ENCODE data around the gene PGM2. TPM values are rescaled to one million over a fixed set of nuclear protein-coding genes. Genes with fewer than 3 reads are reported as not detected.

Gene PGM2
- 6.5 and 13.4 TPM in 2 replicates for total RNA-seq

GRCh38 chr4:37826295-37827029, at the start of gene PGM2:
Gene PGM2, plus strand, starts transcription at chr4:37826686. Its CDS starts 47 bp downstream, at chr4:37826733.

GRCh38 chr4:37890801-37891259, 64.3 kb downstream of the PGM2 start, which contains the start of gene TBC1D1:
Gene TBC1D1, plus strand, starts transcription at chr4:37891084. Its CDS starts 11,012 bp downstream, at chr4:37902096.

Other genes with a start within 250 kb of the PGM2 start
- 56.0 and 64.6 TPM in 2 replicates for gene RELL1, start 140.3 kb upstream of the PGM2 start, total RNA-seq
- gene TBC1D1, start 64.4 kb downstream of the PGM2 start, total RNA-seq: 26.5 and 37.4 TPM in 2 replicates
- not detected in 2 replicates for gene PTTG2, start 133.7 kb downstream of the PGM2 start, total RNA-seq

Measured in bronchial smooth muscle cell (primary cell).